ENCODE measurements around the gene PLXNA1.
A peak's percentile ranks its signal among the peaks of the same experiment; 100 is the strongest.

PLXNA1 gene

DNA sequence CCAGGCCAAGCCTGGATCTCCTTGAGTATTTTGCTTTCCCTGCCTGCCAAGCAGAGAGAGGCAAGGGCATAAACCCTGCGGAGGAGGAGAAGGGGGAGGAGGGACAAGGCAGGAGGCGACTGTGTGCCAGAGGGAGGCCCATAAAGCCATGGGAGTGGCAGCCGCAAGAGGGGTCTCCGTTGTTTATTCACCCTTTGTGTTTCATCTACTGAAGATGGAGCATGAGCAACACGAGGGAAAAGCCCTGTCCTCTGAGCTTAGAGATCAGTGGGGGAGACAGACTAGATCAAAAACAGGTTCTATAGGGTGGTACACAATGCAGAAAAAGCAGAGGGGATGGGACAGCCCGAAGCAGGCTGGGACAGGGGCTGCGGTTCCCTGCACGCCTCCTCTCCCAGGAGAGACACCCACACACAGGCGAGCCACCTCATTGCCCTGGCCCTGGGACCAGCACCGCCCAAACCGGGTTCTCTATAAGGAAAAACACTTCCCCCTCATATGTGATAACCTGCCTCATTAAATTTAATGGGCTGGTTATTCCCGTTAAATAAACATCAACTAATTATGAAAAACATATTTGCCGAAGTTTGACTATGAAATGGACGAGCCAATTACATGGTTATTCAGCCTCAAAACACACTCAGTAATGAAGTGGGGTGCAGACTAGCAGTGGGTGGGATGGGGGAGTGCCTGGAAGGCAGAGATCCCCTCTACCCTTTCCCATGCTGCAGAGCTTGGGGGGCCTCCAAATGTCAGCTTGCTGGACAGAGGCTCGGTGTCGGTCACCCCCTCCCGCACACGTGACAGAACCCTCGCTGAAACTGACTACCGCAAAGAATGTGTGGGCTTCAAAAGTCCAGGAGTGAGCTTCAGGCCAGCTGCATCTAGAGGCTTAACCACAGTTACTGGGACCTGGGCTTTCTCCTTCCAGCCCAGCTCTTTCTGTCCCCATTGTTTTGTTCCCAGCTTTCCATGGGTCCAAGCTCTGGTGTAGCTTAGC is 14.2 kb upstream of the PLXNA1 start:
- no peak for DNase-seq

DNA sequence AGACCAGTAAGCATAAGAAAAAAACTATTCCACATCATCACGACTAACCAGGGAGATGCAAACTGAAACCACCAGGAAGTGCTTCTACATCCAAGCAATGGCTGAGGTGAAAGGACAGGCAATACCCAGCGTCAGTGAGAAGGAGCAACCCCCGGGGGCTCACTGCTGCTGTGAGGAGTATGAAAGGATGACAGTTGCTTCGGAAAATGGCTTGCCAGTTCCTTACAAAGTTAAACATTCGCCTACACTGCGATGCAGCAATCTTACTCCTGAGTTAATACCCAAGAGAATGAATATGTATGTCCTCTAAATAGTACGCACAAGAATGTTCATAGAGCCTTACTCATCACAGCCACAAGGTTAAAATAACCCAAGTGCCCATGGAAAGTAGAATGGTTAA is 13.3 kb upstream of the PLXNA1 start:
- DNase-seq: no peak

DNA sequence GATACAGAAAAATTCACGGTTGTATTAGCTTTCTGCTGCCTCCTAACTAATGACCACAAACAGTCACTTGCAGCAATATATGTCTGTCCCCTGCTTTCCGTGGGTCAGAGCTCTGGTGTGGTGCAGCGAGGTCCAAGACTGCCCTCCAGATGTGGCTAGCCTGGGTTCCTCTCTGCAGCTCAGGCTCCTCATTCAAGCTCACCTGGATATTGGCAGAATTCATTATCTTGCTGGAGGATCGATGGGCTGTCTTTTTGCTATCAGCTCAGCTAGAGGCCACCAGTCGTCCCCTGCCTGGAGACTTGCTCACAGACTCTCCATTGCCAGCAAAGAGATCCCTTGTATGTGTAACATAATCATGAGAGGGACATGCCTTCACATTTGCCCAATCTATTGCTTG is 12.8 kb upstream of the PLXNA1 start:
- DNase-seq: no peak

DNA sequence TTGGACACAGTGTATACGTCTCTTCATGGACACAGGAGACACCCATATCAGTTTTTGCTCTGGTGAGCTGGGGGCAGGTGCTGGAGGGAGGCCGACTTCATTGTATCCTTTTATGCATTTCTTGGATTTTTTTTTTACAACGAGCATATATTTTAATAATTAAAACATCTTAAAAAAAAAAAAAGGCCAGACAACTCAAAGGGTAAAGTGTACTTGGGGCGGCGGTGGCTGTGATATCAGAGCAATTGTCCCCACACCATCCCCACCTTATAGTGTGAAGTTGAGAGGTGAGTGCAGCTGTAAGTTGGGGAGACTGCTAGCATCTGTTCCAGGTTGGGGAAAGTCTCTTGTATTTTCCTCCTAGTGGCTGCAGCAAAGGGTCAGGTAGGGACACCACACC is 12.0 kb upstream of the PLXNA1 start:
- no peak for DNase-seq

DNA sequence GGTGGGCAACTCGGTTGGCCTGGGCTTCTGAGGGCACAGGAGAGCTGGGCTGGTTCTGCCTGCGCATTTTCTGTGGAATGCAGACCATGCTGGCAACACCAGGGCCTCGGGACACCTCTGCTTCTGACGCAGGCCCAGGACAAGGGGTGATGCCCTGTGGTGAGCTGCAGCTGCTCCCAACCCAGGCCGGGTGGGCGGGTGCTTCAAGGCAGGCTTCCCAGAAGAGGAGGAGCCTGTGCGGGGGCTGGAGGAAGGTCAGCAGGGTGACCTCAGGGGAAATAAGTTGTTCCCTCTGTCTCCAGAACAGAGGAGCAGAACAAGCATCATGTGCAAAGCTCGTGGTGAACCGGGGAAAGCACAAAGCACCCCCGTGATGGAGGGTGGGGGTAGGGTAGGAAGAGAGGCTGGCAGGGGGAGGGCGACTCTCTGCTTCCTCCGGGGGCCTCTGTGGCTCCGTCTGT is 11.0 kb upstream of the PLXNA1 start:
- DNase-seq: no peak

DNA sequence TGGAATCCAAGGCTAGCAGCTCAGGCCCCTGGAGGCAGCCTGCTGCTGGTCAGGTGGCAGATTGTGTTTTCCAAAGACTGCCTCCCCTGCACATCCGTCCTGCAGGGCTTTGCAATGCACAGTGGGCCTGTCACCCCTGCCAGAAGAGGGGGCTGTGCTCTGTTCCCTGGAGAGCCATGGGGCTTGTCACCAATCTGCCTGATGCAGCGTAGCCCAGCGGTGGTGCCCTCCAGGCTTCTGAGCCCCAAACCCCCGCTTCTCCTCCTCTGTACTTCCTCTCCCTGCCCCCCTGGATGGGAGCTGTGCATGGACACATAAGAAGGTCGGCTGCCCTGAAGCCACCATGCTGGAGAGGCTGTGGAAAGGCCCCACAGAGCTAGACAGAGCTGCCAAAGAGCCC is 10.0 kb upstream of the PLXNA1 start:
- DNase-seq: no peak

DNA sequence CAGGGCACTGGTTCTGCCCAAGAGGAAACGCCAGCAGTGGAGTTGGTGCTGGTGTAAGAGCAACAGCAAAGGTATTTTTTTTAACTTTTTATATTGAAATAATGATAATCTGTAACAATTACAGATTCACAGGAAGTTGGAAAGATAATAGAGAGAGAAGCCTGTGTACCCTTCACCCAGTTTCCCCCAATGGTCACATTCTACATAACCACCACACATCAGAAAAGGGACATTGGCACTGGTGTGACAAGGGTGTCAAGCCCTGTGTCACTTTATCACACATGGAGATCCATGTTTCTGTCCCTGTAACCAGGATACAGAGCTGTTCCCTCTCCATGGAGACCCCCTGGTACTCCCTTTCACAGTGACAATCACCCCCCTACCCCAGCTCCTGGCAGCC is 9.1 kb upstream of the PLXNA1 start:
- DNase-seq: no peak

DNA sequence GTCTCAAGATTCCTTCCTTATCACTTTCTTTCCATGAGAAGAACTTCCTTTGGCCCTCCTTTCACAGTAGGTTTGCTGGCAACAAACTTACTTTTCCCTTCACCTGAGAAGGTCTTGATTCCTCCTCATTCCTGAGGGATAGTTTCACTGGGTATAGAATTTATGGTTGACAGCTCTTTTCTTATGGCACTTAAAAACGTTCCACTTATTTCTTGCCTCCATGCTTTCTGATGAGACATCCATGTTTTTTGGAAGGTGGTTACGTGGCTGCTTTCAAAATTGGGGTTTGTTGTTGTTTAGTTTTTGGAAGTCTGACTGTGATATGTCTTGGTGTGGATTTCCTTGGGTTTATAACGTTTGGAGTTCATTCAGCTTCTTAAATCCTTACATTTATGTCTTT is 8.2 kb upstream of the PLXNA1 start:
- no peak for DNase-seq

DNA sequence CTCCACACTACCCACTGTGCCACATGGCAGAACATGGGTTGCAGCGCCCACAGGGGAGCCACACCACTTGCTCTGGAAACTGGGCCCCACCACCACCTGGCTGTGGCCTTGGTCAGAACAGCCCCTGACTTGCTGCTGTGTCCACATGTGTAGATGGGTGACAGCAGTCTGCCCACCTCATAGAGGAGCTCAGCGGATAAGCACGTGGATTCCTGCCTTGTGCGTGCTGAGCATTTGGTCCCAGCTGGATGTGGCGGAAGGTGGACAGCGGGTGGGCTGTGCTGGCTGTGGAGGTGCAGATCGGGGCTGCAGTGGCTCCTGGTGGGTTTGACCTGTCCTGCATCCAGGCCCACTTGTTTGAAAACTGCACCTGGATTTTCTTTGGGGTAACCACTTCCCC is 6.0 kb upstream of the PLXNA1 start:
- no peak for DNase-seq

DNA sequence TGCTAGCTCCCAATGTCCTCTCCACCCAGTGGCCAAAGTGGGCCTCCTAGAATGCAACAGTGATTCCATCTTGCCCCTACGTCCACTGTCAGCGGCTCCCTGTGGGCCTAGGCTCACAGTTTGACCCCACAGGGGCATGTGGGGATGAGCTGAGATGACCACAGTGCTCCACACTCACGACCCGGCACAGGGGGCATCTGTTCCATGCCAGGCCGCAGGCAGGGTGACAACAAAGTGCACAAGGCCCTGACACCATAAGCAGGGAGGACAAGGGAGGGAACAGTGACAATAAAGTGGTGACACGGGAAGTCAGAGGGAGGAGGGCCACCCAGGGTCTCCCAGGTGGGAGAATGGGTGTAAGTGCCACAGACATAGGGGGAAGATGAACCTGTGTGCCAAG is 5.1 kb upstream of the PLXNA1 start:
- no peak for DNase-seq

DNA sequence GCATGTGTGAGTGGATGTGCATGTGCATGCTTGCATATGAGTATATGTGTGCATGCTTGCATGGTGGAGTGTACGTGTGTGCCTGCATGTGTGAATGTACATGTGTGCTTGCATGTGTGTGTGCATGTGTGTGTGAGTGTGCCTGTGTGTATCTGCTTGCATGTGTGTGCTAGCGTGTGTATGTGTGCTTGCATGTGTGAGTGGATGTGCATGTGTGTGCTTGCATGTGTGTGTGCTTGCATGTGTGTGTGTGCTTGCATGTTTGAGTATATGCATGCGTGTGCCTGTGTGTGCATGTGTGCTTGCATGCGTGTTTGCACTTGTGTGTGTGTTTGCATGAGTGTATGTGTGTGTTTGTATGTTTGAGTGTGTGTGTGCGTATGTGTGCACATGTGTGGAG is 4.6 kb upstream of the PLXNA1 start:
- DNase-seq: no peak

DNA sequence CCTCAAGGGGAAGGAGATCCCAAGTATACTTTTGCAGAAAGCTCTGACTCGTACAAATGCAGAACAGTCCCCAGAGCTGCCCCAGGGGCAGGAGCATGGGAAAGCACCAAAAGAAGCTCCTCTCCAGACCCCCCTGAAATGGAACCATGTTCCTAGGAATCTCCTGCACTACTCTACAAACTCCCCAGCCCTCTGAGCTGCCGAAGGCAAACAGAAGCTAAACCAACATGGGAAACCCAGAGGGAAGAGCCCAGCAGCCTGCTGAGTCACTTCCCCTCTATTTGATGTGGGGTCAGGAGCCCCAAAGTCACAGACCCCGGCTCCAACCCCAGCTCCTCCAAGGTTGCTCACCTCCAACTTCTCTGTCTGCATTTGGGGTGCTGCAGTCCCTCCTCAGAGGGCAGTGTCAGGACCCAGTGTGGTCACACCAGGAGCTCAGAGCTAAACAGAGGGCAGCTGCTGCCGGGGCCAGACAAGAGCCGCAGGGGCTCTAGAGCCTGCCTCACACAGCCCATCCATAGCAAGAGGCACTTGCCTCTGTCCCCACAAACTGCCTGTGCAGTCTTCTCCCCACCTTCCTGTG is 3.8 kb upstream of the PLXNA1 start:
- DNase-seq: no peak

DNA sequence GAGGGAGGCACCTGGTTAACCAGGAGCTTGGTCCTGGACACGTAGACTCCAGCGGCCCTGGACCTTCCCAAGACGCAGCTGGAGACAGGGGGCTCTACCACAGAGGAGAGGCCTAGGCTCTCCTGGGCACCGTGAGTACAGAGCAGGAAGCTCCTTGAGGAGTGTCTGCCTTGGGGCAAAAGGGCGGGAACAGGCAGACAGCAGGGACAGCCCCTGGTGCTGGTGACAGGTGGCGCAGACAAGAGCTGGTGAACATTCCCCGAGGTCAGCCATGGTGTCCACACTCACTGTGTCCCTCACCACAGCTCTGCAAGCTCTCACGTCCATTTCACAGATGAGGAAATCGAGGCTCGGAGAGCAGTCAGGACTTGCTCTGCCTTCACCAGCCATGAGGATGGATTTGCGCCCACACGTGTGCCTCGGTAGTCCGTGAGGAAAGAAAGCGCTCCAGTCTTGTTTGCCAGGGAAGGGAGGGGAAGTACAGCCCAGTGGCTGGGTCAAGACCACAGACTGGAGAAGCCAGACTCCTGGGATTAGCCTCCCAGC is 2.6 kb upstream of the PLXNA1 start:
- DNase-seq: no peak

DNA sequence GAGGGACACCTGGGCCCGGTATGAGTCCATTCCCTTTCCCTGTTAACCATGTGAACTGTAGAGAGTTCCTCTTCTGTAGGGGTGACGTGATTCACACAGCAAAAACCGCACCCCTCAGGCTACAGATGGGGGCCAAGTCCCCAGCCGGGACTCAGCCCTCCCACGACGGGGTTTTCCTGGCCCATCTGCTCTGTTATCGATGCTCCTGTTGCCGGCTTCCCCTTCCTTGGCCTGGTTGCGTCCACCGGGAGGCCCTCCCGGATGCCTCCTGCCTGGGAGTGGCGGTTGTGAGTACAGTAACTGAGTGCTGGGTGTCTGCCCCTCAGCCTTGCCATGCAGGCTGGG is 817 bp upstream of the PLXNA1 start:
- DNase-seq: peak in 2 of 4 experiments; percentile 41 to 52

DNA sequence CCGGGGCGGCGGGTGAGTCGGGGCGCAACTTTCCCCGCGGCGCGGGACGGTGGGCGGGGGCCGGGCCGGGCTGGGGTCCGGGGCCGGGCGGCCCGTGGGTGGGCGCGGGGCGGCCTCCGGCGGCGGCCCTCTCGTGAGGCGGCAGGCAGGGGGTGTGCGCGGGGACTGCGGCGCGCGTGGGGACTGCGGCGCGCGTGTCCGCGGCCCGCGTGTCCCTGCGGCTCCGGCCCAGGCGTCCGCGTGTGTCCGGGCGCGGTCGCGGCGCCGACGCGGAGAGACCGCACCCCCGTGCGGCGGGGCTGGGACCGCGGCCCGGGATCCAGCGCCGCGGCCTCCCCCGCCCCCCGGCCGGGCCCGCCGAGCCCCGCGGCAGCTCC is 349 bp downstream of the PLXNA1 start:
- DNase-seq: no peak

DNA sequence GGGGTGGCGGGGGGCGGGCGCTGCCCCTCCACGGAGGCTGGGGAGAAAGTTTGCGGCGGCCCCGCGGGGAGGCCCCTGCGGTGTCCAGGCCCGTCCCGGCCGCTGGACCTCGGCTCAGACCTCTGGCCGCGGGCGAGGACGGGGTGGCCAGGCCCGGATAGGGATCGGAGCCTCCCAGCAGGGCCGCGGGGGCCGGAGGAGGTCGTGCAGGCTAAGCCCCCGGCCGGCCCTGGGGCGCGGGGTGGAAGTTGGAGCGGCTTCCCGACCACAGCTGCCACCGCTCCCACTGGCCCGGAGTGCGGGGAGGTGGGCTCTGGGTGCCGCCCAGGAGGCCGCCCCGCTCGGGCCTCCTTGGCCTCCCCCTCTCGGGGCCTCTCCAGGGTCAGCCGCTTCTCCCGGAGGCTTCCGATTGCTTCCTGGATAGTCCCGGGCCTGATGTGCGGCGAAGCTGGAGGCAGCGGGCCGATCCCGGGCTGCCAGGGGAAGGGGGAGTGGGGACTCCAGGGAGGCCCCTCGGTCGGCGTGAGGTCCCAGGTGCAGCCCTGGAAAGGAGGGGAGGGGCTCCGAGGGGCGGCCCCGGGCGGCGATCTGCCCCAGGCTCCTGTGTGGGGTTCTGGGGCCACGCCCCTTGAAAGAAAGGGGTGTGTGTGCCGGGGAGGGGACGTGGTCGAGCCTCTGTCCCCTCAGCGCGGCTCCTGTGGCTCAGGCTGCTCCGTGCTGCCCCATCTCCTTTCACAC is 907 bp downstream of the PLXNA1 start:
- no peak for DNase-seq

DNA sequence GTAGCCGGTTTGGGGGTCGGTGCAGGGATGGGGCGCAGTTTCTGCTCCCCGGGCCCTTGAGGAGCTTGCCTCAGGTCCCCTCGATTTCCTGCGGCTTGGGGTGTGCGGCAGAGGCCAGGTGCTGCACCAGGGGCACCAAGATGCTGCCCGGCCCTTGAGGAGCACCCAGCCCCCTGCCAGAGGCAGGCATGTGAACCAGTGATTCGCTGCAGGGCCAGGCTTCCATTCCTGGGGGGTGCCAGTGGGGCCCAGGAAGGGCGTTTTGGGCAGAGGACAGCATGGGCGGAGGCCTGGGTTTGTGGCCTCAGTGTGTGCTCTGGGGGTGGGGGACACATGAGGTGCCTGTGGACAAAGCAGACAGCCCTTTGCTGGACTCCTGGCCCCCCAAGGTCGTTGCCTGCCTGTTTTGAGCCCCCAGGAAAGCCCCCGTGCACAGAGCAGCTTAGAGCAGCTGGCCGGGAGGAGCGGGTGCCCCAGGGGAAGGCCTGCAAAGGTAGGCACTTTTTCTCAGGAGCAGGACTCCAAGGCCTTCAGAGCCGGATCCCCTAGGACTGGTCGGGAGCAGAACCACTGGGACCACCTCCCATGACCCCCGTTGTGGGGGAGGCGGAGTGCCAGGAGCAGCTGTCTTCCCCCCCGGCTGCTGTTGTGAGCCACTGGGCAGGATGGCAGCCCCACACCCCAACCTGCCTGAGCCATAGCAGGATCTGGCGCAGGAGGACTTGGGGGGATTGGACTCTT is 1.6 kb downstream of the PLXNA1 start:
- no peak for DNase-seq

DNA sequence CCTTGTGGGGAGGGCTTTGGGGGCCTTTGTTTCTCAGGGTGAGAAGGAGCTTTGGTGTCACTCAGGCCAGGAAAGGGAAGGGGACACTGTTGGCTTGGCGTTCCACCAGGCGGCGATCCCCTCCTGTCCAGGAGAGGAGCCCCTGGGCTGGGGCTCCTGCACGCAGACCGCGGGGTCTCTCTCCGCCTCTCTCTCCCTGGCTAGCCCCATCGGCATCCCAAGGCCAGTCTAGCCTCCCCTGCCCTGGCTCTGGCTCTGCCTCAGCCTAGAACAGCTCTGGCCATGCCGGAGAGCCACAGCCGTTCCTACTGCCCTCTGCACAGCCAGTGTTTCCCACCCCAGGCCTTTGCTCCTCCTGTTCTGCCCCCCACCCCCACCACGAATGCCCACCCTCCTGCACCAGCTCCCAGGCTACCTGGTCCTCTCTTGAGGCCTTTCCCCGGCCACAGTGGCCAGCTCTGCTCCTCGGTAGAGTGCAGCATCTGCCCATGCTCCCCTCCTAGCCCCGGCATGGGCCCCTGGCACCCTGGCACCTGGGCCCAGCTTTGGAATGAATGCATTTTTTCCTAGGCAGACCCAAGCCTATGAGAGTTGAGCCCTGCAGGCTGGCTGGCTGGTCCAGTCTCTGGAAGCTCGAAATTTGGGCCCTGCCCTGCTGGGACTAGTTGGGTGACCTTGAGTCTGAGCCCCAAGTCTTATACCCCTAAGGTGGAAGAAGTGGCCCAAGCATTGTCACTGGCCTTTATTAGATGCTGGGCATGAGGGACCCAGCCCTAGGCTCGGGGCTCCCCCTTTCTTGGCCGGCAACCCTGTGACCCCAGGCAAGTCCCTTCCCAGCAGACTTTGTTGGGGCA is 2.4 kb downstream of the PLXNA1 start:
- DNase-seq: no peak

DNA sequence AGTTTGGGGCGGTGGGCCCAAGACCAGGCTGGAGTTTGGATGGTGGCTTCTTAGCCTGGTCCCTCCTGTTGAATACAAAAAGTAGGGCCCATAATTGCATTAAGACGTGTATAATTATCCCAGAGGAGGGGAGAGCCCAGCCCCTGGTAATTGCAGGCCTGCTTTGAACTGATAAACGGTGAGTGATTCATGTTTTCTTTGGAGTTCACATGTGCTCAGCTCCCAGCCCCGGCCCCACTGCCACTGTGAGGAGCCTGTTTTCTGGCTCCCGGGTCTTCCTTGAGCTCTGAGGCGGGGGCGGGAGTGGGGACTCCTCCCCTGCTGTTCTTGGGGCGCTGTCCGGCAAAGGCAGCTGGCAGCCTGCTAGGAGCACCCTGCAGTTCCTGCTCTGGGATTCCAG is 3.1 kb downstream of the PLXNA1 start:
- DNase-seq: no peak

DNA sequence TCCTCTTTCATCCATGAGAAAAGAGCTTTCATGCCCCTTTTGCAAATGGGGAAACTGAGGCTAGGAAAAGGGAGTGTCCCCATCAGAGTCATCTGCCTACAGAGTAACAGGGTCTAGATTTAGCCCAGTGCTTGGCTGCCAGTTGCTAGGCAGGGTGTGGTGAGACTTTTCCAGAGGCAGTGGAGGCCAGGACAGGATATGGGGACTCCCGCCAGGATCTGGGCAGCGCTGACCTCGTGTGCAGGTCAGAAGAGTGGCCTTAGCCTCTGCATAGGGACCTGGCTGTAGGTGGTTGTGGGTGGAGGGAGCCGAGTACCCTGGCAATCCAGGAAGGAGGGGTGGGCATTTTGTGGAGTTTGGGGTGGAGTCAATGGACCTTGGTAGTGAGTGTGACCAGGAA is 4.2 kb downstream of the PLXNA1 start:
- DNase-seq: no peak

DNA sequence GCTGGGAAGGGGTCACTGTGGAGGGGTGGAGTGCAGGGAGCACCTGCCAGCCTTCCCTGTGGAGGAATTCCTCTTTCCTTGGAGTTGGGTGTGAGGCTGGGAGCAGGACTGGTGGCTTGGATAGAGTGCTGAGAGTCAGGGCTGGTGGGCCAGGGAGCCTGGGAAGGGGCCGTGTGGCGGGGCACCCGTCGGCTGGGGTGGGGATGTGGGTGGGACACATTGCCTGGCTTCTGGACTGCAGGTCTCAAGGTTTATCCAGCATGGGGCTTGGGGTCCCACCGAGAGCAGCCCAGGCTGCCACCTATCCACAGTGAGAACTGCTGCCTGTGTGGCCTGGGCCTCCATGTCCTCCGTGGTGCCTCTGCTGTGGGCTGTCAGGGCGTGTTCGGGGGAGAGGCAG is 4.7 kb downstream of the PLXNA1 start:
- no peak for DNase-seq

DNA sequence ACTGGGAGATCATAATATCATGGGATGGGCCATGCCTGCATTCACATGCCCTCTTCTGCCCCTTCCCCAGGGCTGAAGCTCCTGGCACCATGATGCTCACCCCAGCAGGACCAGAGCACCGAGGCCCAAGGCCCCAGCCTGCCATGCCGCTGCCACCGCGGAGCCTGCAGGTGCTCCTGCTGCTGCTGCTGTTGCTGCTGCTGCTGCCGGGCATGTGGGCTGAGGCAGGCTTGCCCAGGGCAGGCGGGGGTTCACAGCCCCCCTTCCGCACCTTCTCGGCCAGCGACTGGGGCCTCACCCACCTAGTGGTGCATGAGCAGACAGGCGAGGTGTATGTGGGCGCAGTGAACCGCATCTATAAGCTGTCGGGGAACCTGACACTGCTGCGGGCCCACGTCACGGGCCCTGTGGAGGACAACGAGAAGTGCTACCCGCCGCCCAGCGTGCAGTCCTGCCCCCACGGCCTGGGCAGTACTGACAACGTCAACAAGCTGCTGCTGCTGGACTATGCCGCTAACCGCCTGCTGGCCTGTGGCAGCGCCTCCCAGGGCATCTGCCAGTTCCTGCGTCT is 5.6 kb downstream of the PLXNA1 start:
- DNase-seq: no peak
